DND-41 (cell line): ENCODE results near the gene ESYT2.

ENCODE experiments used
- EZH2 ChIP-seq: IDR thresholded peaks from 3 replicates; pipeline ENCODE4 v1.6.1; 2012; ENCODE audit warnings: borderline replicate concordance, low read depth, mild to moderate bottlenecking, moderate library complexity, low read length, inconsistent platforms; ENCODE audit not compliant: severe bottlenecking
- TF ChIP-seq, protein P1 (sequence below): IDR thresholded peaks from 2 replicates; pipeline ENCODE4 v1.5.1; 2012; ENCODE audit warnings: borderline replicate concordance, low read length, moderate library complexity, mild to moderate bottlenecking; ENCODE audit not compliant: poor library complexity, severe bottlenecking; ENCODE audit errors: extremely low read depth

DNA sequence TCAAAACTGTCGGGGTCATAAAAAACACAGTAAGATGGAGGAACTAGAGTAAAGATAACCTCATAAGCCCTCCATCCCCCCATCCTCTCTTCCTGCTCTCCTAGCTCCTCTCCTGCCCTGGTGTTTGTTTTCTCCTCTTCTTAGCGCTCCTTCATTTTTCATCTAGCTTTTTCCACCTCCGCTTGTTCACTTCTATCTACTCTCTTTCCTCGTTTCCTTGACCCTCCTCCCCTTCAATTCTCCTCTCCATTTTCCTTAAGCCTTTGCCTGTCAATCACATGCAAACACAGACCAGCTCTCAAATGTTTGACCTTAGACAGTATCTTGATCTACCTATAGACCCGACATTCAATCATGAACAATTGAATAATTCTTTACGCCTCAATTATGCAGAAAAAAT, 134.7 kb downstream of the ESYT2 start:
- no peak for TF ChIP-seq EZH2
- TF ChIP-seq, protein P1, sequence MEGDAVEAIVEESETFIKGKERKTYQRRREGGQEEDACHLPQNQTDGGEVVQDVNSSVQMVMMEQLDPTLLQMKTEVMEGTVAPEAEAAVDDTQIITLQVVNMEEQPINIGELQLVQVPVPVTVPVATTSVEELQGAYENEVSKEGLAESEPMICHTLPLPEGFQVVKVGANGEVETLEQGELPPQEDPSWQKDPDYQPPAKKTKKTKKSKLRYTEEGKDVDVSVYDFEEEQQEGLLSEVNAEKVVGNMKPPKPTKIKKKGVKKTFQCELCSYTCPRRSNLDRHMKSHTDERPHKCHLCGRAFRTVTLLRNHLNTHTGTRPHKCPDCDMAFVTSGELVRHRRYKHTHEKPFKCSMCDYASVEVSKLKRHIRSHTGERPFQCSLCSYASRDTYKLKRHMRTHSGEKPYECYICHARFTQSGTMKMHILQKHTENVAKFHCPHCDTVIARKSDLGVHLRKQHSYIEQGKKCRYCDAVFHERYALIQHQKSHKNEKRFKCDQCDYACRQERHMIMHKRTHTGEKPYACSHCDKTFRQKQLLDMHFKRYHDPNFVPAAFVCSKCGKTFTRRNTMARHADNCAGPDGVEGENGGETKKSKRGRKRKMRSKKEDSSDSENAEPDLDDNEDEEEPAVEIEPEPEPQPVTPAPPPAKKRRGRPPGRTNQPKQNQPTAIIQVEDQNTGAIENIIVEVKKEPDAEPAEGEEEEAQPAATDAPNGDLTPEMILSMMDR: no peak
